ENCODE results near the gene OSBPL3. TPM values are rescaled to one million over a fixed set of nuclear protein-coding genes. Genes with fewer than 3 reads are reported as not detected.
A peak's percentile ranks its signal among the peaks of the same experiment; 100 is the strongest.

Gene OSBPL3
- total RNA-seq, 1 experiment from 2014 or later: 39.4 TPM

GRCh38 chr7:24763303-24763901 is 216.6 kb downstream of the OSBPL3 start:
- DNase-seq (ENCODE audit: low read depth): no peak

GRCh38 chr7:24762771-24763170 is 217.2 kb downstream of the OSBPL3 start:
- no peak for DNase-seq (ENCODE audit: low read depth)

DNA sequence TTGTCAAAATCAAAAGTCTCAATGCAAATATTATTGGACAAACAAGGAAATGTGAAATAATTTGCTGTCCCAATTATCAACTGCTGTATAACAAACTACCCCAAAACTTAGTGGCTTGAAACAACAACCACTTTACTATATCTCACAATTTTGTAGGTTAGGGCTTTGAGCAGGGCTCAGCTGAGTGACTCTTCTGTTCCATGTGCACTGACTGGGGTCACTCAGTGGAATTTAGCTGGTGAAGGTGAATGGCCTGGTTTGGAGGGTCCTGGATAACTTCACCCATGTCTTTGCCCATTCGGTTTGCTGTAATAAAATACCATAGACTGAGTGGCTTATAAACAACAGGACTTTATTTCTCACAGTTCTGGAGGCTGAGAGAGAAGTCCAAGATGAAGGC is 219.0 kb downstream of the OSBPL3 start:
- DNase-seq (ENCODE audit: low read depth): no peak

DNA sequence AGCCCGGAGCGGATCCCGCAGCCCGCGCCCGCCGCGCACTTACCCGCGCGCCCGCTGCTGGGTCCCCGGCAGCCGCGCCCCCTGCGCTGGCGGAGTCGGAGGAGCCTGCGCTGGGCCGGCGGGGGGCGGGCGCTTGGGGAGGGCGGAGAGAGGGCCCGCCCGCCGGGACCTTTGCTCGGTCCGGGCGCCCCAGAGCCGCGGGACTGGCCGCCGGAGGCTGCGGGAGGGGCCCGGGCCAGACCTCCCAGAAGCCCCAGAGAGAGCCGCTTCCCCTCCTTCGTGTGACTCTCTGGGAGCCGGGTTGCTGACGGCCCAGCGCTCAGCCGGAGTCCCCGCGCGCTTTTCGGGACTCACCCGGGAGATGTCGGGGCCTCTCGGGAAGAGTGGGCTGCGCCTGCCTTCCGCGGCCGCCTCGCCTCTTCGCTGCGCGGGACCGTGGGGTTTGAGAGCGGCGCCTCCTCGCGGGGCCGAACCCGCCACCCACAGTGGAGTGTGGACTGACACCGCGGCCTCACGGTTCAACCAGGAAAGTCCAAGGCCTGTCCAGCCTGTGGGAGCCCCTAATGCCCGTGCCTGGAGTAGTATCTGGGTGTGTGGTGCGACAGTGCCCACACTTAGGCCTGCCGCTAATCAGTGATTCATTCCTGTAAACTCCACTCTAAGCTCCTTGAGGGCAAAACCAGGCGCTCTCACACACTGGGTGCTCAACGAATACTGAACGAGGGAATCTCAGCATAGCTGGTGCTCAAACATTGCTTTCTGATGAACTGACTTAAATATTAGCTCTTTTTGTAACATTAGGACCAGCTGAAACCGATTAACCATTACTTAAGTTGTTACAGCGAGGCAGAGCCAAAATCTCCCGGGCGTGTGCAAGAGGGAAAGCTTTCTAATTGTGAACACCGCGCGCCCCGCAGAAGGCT is 222.4 kb downstream of the OSBPL3 start, which contains the start of gene GSDME:
Gene GSDME (minus strand): TSS at position 112 of the 923 bp plus-strand sequence. CDS start 7,690 bp downstream, outside the sequence.
- DNase-seq (ENCODE audit: low read depth): peak; percentile 85

DNA sequence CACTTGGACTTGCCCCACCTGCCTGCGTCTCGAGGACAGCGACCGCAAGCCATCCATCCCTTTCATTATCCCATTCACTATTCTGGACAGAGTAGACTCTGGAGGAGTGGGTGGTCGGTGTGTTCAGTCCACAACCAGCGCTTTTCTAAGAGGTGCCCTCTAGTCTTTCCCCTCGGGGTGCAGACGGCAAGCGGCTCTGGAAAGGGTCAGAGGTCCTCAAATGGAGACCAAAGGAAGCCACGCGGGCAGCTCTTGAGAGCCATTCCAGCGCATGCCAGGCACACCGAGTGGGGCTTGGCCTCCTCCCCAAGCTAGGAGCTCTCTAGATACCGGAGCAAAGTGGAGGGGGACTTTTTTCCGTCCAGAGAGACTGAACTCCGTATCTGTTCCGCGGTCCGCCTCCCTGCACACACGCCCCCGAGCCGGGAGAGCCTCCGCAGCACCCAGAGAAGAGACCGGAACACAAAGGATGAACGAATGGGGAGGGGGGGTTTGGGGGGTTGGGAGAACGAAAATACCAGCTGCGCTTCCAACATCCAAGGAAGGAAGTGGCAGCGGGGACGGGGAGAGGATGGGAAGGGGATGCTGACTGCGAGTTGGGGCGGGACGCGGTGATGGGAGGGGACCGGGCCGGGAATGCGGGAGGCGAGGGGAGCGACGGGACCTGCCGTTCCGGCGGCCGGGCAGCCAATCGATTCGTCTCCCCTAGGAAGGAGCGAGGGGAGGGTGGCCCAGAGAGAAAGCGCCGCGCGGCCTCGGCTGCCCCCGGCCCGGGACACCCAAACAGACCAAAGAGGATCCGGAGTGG is 223.2 kb downstream of the OSBPL3 start:
- no peak for DNase-seq (ENCODE audit: low read depth)

- peak; percentile 69 for DNase-seq (ENCODE audit: low read depth)
Measured at GRCh38 chr7:24755541-24756407, 224.2 kb downstream of the OSBPL3 start.

DNA sequence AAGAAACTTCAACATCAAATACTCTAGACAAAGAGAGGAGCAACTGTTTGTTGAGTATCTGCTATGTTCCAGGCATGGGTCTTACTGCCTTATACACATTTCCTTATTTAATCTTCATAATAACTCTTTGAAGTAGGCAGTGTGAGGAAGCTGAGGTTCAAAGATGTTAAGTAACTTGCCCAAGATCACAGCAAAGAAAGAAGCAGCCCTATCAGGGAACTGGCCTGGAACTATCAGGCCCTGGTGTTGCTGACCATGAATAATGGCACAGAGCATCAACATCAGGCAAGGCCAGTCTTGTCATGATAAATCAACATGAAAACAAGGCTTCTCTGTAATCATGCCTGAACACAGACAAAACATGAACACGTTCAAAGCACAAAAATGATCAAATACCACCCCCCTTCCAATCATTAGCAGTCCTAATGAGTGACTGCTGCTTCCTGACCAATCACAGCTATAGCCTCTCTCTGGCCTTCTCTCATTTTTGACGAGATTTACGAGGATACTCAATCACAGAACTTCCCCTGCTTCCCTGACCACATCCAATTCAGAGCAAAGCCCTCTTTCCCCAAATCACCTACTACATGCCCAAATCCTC is 225.0 kb downstream of the OSBPL3 start:
- no peak for DNase-seq (ENCODE audit: low read depth)

DNA sequence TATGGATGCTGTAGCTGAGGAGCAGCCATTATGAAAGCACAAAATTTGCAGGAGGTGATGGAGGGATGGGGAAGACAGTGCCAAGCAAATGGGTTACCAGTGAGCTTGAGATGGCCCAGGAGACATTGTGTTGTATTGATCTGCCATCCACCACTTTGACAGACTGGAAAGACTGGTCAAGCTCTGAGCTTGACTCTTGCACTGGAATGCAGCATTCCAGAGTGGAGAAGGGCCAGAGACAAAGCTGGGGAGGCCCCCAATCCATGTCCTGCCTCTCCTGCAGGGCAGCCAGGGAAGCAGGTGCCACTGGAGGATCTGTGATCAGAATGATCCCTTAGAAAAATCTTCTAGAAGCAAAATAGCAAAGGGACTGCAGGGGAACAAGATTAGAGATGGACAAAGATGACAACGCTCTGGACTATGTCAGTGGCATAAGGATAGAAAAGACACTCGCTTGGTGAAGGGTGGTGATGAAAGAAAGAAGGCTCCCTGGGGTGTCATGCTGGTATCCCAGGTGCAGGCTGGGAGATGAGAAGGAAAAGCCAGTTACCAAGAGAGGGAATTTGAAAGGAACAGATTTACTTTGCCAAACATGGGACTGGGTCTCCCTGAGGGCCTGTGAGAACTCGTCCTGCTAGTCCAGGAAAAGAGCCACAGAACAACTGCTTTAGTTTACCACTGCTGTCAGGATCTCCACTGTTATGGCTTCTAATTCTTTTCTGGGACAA is 227.7 kb downstream of the OSBPL3 start:
- no peak for DNase-seq (ENCODE audit: low read depth)

DNA sequence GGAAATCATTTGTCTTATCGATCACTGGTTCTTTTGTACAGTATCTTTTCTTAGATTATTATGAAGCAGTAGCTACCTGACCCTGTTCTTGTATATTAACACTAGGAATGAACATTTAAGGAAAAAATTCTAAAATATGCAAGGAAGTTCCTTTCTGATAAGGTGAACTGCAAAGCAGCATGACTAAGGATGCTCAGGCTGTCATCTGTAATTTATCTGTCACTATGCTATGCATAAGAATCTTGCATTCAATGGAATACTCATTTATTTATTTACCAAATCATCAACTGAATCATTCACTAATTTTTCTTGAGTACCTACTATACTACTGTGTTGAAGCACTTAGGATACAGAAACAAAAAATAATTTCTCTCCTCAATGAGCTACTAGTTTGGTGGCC is 228.5 kb downstream of the OSBPL3 start:
- DNase-seq (ENCODE audit: low read depth): no peak

- no peak for DNase-seq (ENCODE audit: low read depth)
Measured at GRCh38 chr7:24750441-24751055, 229.4 kb downstream of the OSBPL3 start.

DNA sequence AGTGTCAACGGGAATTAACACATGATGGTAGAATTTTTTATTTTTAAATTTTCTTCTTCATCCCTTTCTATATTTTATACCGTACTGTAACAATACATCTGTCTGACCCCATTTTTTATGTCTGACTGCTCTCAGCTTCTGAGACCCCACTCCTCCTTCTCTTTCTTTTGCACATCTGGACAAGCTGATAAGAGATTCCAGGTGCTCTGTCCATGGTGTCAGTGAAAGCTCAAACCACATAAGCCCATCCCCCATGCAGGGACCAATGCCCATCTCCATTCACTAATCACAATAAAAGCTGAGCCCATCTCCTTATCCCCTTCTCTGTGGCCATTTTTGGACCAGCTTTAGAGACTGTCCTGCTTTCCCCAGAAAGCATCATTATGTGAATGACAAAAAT is 231.5 kb downstream of the OSBPL3 start:
- DNase-seq (ENCODE audit: low read depth): no peak

Other genes starting within 250 kb of the OSBPL3 start
- gene GSDME, start 222.7 kb downstream of the OSBPL3 start, total RNA-seq (2014; rRNA removed; shearing (Covaris generic)): 20.2 and 24.9 TPM in 2 replicates
- gene CYCS, start 145.1 kb upstream of the OSBPL3 start, total RNA-seq (2014; rRNA removed; shearing (Covaris generic)): 148 and 195 TPM in 2 replicates
- gene NPVF, start 248.3 kb upstream of the OSBPL3 start, total RNA-seq (2014; rRNA removed; shearing (Covaris generic)): not detected in 2 replicates